DOHH2 (cell line): ENCODE results near the gene FAIM2.

Experiments used
- H3F3A ChIP-seq: fragments of 200-600 bp; sonication (generic), shearing (Covaris generic); 2 replicates; pipeline ENCODE4 v1.6.0; 2016; ENCODE audit warnings: antibody characterized with exemption, mild to moderate bottlenecking; ENCODE audit not compliant: control insufficient read depth, insufficient read depth
- H3K27ac ChIP-seq: fragments of 200-600 bp; sonication (generic); 2 replicates; pipeline ENCODE4 v1.5.1; 2014; ENCODE audit warnings: low read depth, mild to moderate bottlenecking, low read length, moderate library complexity
- H3K27me3 ChIP-seq: fragments of 200-600 bp; sonication (generic); 2 replicates; pipeline ENCODE4 v1.6.1; 2014; ENCODE audit warnings: mild to moderate bottlenecking, low read length, mixed read lengths; ENCODE audit not compliant: control insufficient read depth
- H3K36me3 ChIP-seq: fragments of 200-600 bp; sonication (generic); 2 replicates; pipeline ENCODE4 v1.6.1; 2014; ENCODE audit warnings: mild to moderate bottlenecking, low read length, moderate library complexity, mixed read lengths; ENCODE audit not compliant: control insufficient read depth
- H3K4me1 ChIP-seq: fragments of 200-600 bp; sonication (generic); 2 replicates; pipeline ENCODE4 v1.6.1; 2014; ENCODE audit warnings: mild to moderate bottlenecking, low read length, mixed read lengths; ENCODE audit not compliant: control insufficient read depth
- H3K4me2 ChIP-seq: fragments of 200-600 bp; sonication (generic); 2 replicates; pipeline ENCODE4 v1.6.0; 2014; ENCODE audit warnings: mild to moderate bottlenecking, low read length, moderate library complexity
- H3K4me3 ChIP-seq: fragments of 200-600 bp; sonication (generic); 2 replicates; pipeline ENCODE4 v1.5.1; 2014; ENCODE audit warnings: mild to moderate bottlenecking, low read length, mixed read lengths
- H3K79me2 ChIP-seq: fragments of 200-600 bp; sonication (generic); 2 replicates; pipeline ENCODE4 v1.6.1; 2014; ENCODE audit warnings: mild to moderate bottlenecking, low read length, mixed read lengths; ENCODE audit not compliant: control insufficient read depth
- H3K9me2 ChIP-seq: fragments of 200-600 bp; sonication (generic); replicated peaks from 2 replicates; pipeline ENCODE4 v1.6.1; 2014; ENCODE audit warnings: mild to moderate bottlenecking, low read length, mixed read lengths; ENCODE audit not compliant: control insufficient read depth
- H3K9me3 ChIP-seq: fragments of 200-600 bp; sonication (generic); 2 replicates; pipeline ENCODE4 v1.6.1; 2014; ENCODE audit warnings: antibody characterized with exemption, low read length, mixed read lengths; ENCODE audit not compliant: control insufficient read depth, insufficient read depth
- H4K20me1 ChIP-seq: fragments of 200-600 bp; sonication (generic); 2 replicates; pipeline ENCODE4 v1.6.0; 2014; ENCODE audit warnings: low read depth, mild to moderate bottlenecking, antibody characterized with exemption, low read length, moderate library complexity; ENCODE audit not compliant: control insufficient read depth, insufficient read depth
- EZH2phosphoT487 ChIP-seq: fragments of 200-600 bp; sonication (generic); IDR thresholded peaks from 2 replicates; pipeline ENCODE4 v1.6.1; 2017; ENCODE audit warnings: borderline replicate concordance, mild to moderate bottlenecking, antibody characterized with exemption, low read length, moderate library complexity, mixed read lengths
- TF ChIP-seq, protein P1 (sequence below): fragments of 200-600 bp; sonication (generic); IDR thresholded peaks from one replicate; pipeline ENCODE4 v1.5.1; 2014; ENCODE audit warnings: antibody characterized with exemption, mild to moderate bottlenecking, low read depth, low read length; ENCODE audit not compliant: poor library complexity, severe bottlenecking

The FAIM2 gene

DNA sequence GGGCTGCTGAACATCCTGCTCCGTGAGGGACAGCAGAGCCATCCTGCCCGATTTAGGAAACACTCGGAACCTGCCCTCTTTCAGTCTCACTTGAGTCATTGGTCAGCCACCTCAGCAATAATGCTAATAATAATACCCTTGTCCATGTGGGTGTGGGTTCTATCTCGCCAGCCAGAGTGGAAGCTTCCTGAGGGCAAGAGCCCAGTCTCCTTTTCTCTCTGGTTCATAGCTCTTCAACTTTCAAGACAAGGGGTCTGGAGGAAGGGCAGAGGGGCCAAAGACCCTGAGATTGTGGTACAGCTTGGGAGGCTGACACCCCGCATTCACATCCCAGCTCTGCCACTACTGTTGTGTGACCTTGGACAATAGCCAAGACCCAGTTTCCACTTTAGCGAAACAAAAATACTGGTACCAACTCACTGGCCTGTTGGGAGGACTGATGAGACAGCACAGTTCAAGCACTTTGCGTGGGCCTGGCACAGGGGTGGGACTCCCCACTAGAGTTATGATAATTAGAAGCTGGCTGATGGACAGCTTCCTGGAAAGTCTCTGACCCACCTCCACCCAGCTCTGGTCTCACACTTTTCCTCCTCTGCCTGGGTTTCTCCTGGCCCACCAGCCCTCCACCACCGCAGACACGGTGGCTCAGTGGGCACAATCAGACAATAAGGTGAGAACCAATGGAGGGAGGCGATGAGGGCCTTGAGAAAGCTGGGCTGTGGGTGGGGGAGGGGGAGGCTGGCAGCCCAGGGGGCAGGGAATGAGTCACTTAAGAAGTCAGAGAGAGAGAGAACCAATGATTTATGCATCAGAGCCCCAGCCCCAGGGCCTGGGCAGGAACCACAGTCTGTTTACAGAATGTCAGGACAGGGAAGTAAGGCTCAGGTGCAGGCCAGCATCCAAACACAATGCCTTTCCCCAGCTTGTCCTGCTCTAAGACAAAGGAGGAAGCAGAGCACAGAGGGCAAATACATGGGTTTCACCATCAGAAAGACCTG is 9.6 kb downstream of the FAIM2 start:
- Histone ChIP-seq H3K9me3 (no peaks in the 10 kb centered on the region), H4K20me1 (no peaks in the 10 kb centered on the region), H3K27ac (no peak overlapping the region), H3K9me2 (no peaks in the 10 kb centered on the region), H3K36me3 (no peaks in the 10 kb centered on the region), H3K27me3 (peaks cover 24% of the 10 kb centered on the region; the same call in 1 of the 2 replicates), H3K4me2 (no peak overlapping the region), H3F3A (no peaks in the 10 kb centered on the region), H3K4me1 (no peaks in the 10 kb centered on the region), H3K4me3 (no peak overlapping the region), H3K79me2 (no peaks in the 10 kb centered on the region)
- TF ChIP-seq, protein P1, sequence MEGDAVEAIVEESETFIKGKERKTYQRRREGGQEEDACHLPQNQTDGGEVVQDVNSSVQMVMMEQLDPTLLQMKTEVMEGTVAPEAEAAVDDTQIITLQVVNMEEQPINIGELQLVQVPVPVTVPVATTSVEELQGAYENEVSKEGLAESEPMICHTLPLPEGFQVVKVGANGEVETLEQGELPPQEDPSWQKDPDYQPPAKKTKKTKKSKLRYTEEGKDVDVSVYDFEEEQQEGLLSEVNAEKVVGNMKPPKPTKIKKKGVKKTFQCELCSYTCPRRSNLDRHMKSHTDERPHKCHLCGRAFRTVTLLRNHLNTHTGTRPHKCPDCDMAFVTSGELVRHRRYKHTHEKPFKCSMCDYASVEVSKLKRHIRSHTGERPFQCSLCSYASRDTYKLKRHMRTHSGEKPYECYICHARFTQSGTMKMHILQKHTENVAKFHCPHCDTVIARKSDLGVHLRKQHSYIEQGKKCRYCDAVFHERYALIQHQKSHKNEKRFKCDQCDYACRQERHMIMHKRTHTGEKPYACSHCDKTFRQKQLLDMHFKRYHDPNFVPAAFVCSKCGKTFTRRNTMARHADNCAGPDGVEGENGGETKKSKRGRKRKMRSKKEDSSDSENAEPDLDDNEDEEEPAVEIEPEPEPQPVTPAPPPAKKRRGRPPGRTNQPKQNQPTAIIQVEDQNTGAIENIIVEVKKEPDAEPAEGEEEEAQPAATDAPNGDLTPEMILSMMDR, result no peak
- TF ChIP-seq EZH2phosphoT487, result no peak

DNA sequence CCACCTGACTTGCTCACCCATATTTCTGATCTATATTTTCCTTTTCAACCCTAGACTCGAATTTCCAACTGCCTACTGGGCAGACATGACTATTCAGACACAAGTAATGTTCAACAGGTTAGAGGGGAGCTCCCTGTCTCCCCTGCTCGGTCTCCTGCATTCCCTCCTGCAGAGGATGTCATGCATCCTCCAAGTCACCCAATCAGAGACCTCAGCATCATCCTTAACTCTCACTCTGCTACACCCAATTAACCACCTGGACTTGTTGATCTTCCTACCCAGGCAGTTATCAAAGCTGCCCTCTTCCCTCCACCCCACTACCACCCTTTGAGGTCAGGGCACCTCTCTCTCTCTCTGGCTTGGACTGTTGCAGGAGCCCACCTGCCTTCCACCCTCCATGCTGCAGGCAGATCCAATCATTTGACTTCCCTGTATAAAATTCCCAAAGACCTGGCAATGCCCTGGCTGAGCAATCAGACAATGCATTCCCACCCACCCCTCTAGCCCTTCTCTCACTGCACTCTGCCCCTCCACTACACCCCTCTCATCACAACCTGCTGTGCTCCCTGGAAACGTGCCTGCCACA is 10.9 kb downstream of the FAIM2 start:
- TF ChIP-seq, protein P1, result no peak
- TF ChIP-seq EZH2phosphoT487, result no peak

DNA sequence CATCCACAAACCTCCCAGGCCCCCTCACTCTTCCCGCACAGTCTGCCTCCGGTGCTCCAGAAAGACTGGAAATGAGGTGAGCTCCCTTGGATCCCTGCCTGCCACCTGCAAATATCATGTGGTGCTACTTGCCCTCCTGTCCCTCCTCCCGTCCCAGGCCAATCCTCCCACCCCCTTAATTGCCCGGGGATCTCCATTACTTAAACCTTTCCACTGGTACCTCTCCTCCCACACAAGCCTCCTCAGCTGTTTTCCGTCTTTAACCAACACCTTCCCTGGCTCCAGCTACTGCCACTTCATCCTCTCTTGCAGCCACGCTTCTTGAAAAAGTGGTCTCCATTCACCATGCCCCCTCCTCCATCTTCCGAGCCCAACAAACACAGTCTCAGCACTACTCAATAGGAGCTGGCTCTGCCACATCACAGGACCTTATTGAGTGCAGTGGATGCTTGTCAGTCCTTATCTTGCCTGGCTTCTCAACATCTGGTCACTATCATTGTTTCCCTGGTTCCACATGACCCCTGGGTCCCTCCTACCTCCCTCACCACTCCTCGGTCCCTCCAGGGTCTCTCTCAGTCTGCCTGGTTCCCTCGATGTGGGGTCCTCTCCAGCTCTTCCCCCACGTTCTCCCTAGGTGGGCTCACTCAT is 11.5 kb downstream of the FAIM2 start:
- H3K27me3 ChIP-seq, result peaks cover 16% of the 10 kb centered on the region; the same call in 1 of the 2 replicates

More for the DNA sequence above, 10.9 kb downstream of the FAIM2 start:
- peaks cover 20% of the 10 kb centered on the region; the same call in 1 of the 2 replicates for H3K27me3 ChIP-seq
- no peaks in the 10 kb centered on the region for H3K36me3 ChIP-seq
- no peaks in the 10 kb centered on the region for H3K79me2 ChIP-seq
- H3K4me2 ChIP-seq, result no peak overlapping the region
- no peaks in the 10 kb centered on the region for H3K4me1 ChIP-seq
- no peak overlapping the region for H3K27ac ChIP-seq
- no peak overlapping the region for H3K4me3 ChIP-seq
- no peaks in the 10 kb centered on the region for H3K9me3 ChIP-seq
- H3K9me2 ChIP-seq, result no peaks in the 10 kb centered on the region
- no peaks in the 10 kb centered on the region for H4K20me1 ChIP-seq
- no peaks in the 10 kb centered on the region for H3F3A ChIP-seq

More for the DNA sequence above, 11.5 kb downstream of the FAIM2 start:
- no peaks in the 10 kb centered on the region for H3K9me2 ChIP-seq
- H3K4me1 ChIP-seq, result no peaks in the 10 kb centered on the region
- no peak overlapping the region for H3K27ac ChIP-seq
- H3K4me2 ChIP-seq, result no peak overlapping the region
- H3K9me3 ChIP-seq, result no peaks in the 10 kb centered on the region
- no peaks in the 10 kb centered on the region for H3F3A ChIP-seq
- no peaks in the 10 kb centered on the region for H3K79me2 ChIP-seq
- no peak overlapping the region for H3K4me3 ChIP-seq
- TF ChIP-seq, protein P1, result no peak
- no peak for TF ChIP-seq EZH2phosphoT487
- no peaks in the 10 kb centered on the region for H4K20me1 ChIP-seq
- no peaks in the 10 kb centered on the region for H3K36me3 ChIP-seq
